Parathyroid adenoma (tissue), 2 donors: ENCODE data around the gene CLMN.

Source experiments
- H2AFZ ChIP-seq: fragments of 300-600 bp; sonication (generic); one replicate; pipeline ENCODE4 v1.7.0; 2017; ENCODE audit warnings: antibody characterized with exemption, mild to moderate bottlenecking
- H3K27ac ChIP-seq: fragments of 300-600 bp; sonication (generic); one replicate; pipeline ENCODE4 v1.7.0; 2017
- H3K27me3 ChIP-seq: fragments of 300-600 bp; sonication (generic); one replicate; pipeline ENCODE4 v1.7.0; 2017; ENCODE audit warnings: low read length; ENCODE audit not compliant: control insufficient read depth, insufficient read depth
- H3K36me3 ChIP-seq: fragments of 300-600 bp; sonication (generic); one replicate; pipeline ENCODE4 v1.7.0; 2017; ENCODE audit warnings: low read length; ENCODE audit not compliant: control insufficient read depth, insufficient read depth
- H3K4me1 ChIP-seq: fragments of 300-600 bp; sonication (generic); one replicate; pipeline ENCODE4 v1.7.0; 2017; ENCODE audit warnings: control low read depth
- H3K4me2 ChIP-seq: fragments of 300-600 bp; sonication (generic); one replicate; pipeline ENCODE4 v1.7.0; 2017; ENCODE audit warnings: low read length
- H3K4me3 ChIP-seq: fragments of 300-600 bp; sonication (generic); one replicate; pipeline ENCODE4 v1.7.0; 2017; ENCODE audit warnings: low read depth, low read length
- H3K79me2 ChIP-seq: fragments of 300-600 bp; sonication (generic); one replicate; pipeline ENCODE4 v1.7.0; 2017; ENCODE audit warnings: control low read depth
- H3K9ac ChIP-seq: fragments of 300-600 bp; sonication (generic); one replicate; pipeline ENCODE4 v1.7.0; 2017; ENCODE audit warnings: mild to moderate bottlenecking
- H3K9me3 ChIP-seq: fragments of 300-600 bp; sonication (generic); one replicate; pipeline ENCODE4 v1.7.0; 2017; ENCODE audit warnings: low read length; ENCODE audit not compliant: control insufficient read depth
- TF ChIP-seq, protein P1 (sequence below): fragments of 300-600 bp; sonication (generic); IDR thresholded peaks from one replicate; pipeline ENCODE4 v1.7.0; 2017; ENCODE audit warnings: antibody characterized with exemption, mild to moderate bottlenecking
- donor health status: primary hyperparathyroidism.

The CLMN gene

GRCh38 chr14:95345032-95345431, 25.3 kb upstream of the CLMN start:
- H3K9me3 ChIP-seq = no peaks in the 10 kb centered on the region
- H2AFZ ChIP-seq = no peak overlapping the region
- H3K36me3 ChIP-seq = no peaks in the 10 kb centered on the region
- no peaks in the 10 kb centered on the region for H3K4me1 ChIP-seq
- TF ChIP-seq, protein P1, sequence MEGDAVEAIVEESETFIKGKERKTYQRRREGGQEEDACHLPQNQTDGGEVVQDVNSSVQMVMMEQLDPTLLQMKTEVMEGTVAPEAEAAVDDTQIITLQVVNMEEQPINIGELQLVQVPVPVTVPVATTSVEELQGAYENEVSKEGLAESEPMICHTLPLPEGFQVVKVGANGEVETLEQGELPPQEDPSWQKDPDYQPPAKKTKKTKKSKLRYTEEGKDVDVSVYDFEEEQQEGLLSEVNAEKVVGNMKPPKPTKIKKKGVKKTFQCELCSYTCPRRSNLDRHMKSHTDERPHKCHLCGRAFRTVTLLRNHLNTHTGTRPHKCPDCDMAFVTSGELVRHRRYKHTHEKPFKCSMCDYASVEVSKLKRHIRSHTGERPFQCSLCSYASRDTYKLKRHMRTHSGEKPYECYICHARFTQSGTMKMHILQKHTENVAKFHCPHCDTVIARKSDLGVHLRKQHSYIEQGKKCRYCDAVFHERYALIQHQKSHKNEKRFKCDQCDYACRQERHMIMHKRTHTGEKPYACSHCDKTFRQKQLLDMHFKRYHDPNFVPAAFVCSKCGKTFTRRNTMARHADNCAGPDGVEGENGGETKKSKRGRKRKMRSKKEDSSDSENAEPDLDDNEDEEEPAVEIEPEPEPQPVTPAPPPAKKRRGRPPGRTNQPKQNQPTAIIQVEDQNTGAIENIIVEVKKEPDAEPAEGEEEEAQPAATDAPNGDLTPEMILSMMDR = no peak
- H3K4me3 ChIP-seq = no peak overlapping the region
- H3K27me3 ChIP-seq = no peaks in the 10 kb centered on the region
- no peak overlapping the region for H3K9ac ChIP-seq
- H3K27ac ChIP-seq = no peak overlapping the region
- no peak overlapping the region for H3K4me2 ChIP-seq
- H3K79me2 ChIP-seq = no peaks in the 10 kb centered on the region

- Histone ChIP-seq H3K36me3 (no peaks in the 10 kb centered on the region), H3K27ac (no peak overlapping the region), H2AFZ (no peak overlapping the region), H3K9me3 (no peaks in the 10 kb centered on the region), H3K27me3 (no peaks in the 10 kb centered on the region), H3K4me2 (no peak overlapping the region), H3K79me2 (no peaks in the 10 kb centered on the region), H3K9ac (no peak overlapping the region), H3K4me3 (no peak overlapping the region), H3K4me1 (no peaks in the 10 kb centered on the region)
- TF ChIP-seq, protein P1 = no peak
Measured at GRCh38 chr14:95344536-95344935, 24.8 kb upstream of the CLMN start.

- H3K36me3 ChIP-seq = no peaks in the 10 kb centered on the region
- no peak overlapping the region for H3K9ac ChIP-seq
- no peak overlapping the region for H2AFZ ChIP-seq
- no peaks in the 10 kb centered on the region for H3K9me3 ChIP-seq
- no peak overlapping the region for H3K4me2 ChIP-seq
- H3K4me1 ChIP-seq = no peaks in the 10 kb centered on the region
- no peak overlapping the region for H3K27ac ChIP-seq
- TF ChIP-seq, protein P1 = no peak
- no peak overlapping the region for H3K4me3 ChIP-seq
- no peaks in the 10 kb centered on the region for H3K79me2 ChIP-seq
- no peaks in the 10 kb centered on the region for H3K27me3 ChIP-seq
Measured at GRCh38 chr14:95341564-95341963, 21.9 kb upstream of the CLMN start.

DNA sequence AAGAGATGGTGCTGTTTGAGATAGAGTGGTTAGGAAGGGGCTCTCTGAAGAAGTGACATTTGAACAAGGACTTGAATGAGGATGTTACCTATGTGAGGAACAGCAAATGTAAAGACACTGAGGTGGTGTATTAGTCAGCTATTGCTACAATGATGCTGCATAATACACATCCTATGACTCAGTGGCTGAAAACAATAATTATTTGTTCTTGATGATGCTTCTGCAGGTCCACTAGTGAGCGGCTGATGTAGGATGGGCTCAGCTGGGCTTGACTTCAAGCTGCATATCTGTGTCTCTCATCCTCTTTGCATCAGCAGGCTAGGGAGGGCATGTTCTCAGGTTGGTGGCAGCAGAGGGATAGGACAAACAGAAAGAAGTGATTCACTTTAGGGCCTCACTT, 21.4 kb upstream of the CLMN start:
- no peak overlapping the region for H3K4me2 ChIP-seq
- no peaks in the 10 kb centered on the region for H3K36me3 ChIP-seq
- H3K9me3 ChIP-seq = no peaks in the 10 kb centered on the region
- TF ChIP-seq, protein P1 = no peak
- no peaks in the 10 kb centered on the region for H3K79me2 ChIP-seq
- no peak overlapping the region for H3K4me3 ChIP-seq
- no peak overlapping the region for H3K9ac ChIP-seq
- no peaks in the 10 kb centered on the region for H3K4me1 ChIP-seq
- no peak overlapping the region for H3K27ac ChIP-seq
- H3K27me3 ChIP-seq = no peaks in the 10 kb centered on the region
- H2AFZ ChIP-seq = no peak overlapping the region

GRCh38 chr14:95340201-95340697, 20.5 kb upstream of the CLMN start:
- no peaks in the 10 kb centered on the region for H3K36me3 ChIP-seq
- no peaks in the 10 kb centered on the region for H3K4me1 ChIP-seq
- H3K4me2 ChIP-seq = no peak overlapping the region
- TF ChIP-seq, protein P1 = no peak
- no peak overlapping the region for H2AFZ ChIP-seq
- H3K9me3 ChIP-seq = no peaks in the 10 kb centered on the region
- H3K79me2 ChIP-seq = no peaks in the 10 kb centered on the region
- no peak overlapping the region for H3K4me3 ChIP-seq
- H3K27ac ChIP-seq = no peak overlapping the region
- H3K9ac ChIP-seq = no peak overlapping the region
- H3K27me3 ChIP-seq = no peaks in the 10 kb centered on the region
